ENCODE measurements around the gene PPOX.
A peak's percentile ranks its signal among the peaks of the same experiment; 100 is the strongest.

DNA sequence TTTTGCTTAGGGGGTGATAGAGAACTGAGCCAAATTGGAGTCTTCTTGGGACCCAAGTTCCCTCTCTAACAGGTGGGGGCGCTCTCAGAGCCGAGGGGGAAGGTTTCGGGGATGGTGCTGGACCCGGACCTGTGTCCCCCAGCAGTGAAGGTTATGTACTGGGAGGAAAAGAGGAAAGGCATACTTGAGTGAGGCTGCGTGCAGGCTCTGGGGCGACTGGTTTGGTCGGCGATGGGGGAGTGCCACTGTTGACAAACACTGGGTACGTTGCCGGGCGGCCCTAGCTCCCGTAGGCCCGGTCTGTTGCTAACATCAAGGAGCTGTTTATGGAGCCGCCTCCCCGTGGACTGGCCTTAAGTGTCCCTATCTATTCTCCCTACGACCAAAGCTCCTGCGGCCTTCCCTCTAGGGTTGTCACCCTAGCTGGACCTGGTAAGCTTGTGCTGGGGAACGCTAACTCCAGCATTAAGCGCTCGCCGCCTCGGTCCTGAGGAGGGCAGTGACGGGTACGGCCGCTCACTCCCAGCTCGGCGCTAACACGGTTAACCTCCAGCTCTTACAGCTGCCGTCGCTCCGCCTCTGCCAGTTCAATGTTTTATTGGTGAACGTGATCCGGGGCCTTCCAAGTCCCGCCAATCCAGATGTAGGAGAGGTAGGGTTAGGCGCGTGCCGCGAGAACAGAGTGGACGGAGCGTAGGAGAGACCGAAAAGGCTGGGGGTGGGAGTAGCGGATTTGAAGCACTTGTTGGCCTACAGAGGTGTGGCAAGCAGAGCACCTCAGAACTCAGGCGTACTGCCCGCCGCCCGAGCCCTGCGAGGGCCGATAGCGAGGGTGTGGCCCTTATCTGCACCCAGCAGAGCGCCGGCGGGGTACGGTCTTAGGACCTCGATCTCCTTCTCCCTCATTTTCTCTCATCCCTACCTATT is at the start of gene PPOX:
- TF ChIP-seq, protein P1, sequence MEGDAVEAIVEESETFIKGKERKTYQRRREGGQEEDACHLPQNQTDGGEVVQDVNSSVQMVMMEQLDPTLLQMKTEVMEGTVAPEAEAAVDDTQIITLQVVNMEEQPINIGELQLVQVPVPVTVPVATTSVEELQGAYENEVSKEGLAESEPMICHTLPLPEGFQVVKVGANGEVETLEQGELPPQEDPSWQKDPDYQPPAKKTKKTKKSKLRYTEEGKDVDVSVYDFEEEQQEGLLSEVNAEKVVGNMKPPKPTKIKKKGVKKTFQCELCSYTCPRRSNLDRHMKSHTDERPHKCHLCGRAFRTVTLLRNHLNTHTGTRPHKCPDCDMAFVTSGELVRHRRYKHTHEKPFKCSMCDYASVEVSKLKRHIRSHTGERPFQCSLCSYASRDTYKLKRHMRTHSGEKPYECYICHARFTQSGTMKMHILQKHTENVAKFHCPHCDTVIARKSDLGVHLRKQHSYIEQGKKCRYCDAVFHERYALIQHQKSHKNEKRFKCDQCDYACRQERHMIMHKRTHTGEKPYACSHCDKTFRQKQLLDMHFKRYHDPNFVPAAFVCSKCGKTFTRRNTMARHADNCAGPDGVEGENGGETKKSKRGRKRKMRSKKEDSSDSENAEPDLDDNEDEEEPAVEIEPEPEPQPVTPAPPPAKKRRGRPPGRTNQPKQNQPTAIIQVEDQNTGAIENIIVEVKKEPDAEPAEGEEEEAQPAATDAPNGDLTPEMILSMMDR (IDR thresholded peaks at IDR 0.05), result peak in 1 of 2 donors; percentile 4
- TF ChIP-seq POLR2A (IDR thresholded peaks at IDR 0.05), result peak in 1 of 2 donors; percentile 71
